GM19372 (cell line): Measurements from ENCODE around the gene SRM.
"Not testable (repeated sequence)": the region's sequence is repeated elsewhere in the genome, so short reads cannot be mapped to it uniquely, and the experiment has no call there.

ENCODE experiments used
- ATAC-seq: cut with Tn5 transposase; IDR thresholded peaks from one replicate; pipeline ENCODE4 v1.9.1; 2021; ENCODE audit warnings: mild to moderate bottlenecking, low read depth, moderate library complexity; ENCODE audit not compliant: unreplicated experiment

The SRM gene

DNA sequence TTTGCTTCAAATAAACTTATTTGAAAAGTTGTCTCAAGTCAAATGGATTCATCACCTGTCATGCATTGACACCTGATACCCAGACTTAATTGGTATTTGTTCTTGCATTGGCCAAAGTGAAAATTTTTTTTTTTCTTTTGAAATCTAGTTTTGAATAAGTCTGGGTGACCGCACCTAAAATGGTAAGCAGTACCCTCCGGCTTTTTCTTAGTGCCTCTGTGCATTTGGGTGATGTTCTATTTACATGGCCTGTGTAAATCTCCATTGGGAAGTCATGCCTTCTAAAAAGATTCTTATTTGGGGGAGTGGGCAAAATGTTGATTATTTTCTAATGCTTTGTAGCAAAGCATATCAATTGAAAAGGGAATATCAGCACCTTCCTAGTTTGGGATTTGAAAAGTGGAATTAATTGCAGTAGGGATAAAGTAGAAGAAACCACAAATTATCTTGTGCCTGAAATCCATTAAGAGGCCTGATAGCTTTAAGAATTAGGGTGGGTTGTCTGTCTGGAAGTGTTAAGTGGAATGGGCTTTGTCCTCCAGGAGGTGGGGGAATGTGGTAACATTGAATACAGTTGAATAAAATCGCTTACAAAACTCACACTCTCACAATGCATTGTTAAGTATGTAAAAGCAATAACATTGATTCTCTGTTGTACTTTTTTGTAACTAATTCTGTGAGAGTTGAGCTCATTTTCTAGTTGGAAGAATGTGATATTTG, 35.5 kb downstream of the SRM start:
- no peak for ATAC-seq

DNA sequence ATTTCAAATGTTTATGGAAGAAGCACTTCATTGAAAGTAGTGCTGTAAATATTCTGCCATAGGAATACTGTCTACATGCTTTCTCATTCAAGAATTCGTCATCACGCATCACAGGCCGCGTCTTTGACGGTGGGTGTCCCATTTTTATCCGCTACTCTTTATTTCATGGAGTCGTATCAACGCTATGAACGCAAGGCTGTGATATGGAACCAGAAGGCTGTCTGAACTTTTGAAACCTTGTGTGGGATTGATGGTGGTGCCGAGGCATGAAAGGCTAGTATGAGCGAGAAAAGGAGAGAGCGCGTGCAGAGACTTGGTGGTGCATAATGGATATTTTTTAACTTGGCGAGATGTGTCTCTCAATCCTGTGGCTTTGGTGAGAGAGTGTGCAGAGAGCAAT, 36.6 kb downstream of the SRM start:
- ATAC-seq, result no peak

DNA sequence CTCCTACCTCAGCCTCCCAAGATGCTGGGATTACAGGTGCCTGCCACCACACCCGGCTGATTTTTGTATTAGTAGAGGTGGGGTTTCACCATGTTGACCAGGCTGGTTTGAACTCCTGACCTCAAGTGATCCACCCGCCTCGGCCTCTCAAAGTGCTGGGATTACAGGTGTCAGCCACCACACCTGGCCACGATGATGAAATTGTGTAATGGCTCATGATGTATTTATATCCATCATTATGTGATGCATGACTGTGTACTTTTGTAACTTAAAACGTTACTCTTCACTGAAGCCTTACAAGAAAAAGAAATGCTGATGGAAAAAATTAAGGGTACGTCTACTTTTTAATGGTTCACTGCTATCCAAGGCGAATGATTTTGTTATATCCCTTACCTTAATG, 39.8 kb downstream of the SRM start:
- no peak for ATAC-seq

DNA sequence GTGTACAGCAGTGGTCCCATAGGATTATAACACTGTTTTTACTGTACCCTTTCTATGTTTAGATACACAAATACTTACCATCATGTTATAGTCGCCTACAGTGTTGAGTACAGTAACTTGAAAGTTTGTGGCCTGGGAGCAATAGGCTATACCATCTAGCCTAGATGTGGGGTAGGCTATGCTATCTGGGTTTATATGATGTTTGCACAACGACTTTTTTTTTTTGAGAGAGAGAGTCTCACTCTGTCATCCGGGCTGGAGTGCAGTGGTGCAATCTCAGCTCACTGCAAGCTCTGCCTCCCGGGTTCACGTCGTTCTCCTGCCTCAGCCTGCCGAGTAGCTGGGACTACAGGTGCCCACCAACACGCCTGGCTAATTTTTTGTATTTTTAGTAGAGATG, 40.5 kb downstream of the SRM start:
- ATAC-seq, result not testable (repeated sequence)

- no peak for ATAC-seq
Observed at GRCh38 chr1:11013160-11013531, 46.7 kb downstream of the SRM start.

GRCh38 chr1:11012260-11013159, 47.3 kb downstream of the SRM start, which contains the start of gene TARDBP:
TSS of gene TARDBP (plus strand) at chr1:11012654. CDS start at chr1:11013728, 1,074 bp downstream.
- peak; percentile 91 for ATAC-seq
